GM23248 (cell line): ENCODE results near the gene KLHL12. TPM values are rescaled to one million over a fixed set of nuclear protein-coding genes. Genes with fewer than 3 reads are reported as not detected.
"Not testable (repeated sequence)": the region's sequence is repeated elsewhere in the genome, so short reads cannot be mapped to it uniquely, and the experiment has no call there.

ENCODE experiments used
- DNase-seq: peaks from one replicate; pipeline ENCODE4 v3.0.0-alpha.2; 2015
- H2AFZ ChIP-seq: fragments of 200-600 bp; sonication (generic); 2 replicates; pipeline ENCODE4 v1.6.1; 2016; ENCODE audit warnings: antibody characterized with exemption
- H3F3A ChIP-seq: fragments of 200-600 bp; sonication (generic); 2 replicates; pipeline ENCODE4 v1.6.1; 2016; ENCODE audit warnings: mild to moderate bottlenecking, antibody characterized with exemption, mixed run types; ENCODE audit not compliant: insufficient read depth
- H3K27ac ChIP-seq: fragments of 200-600 bp; sonication (generic); 2 replicates; pipeline ENCODE4 v1.5.1; 2016; ENCODE audit warnings: mild to moderate bottlenecking
- H3K27me3 ChIP-seq: fragments of 200-600 bp; sonication (generic); replicated peaks from 2 replicates; pipeline ENCODE4 v1.6.1; 2016; ENCODE audit warnings: mild to moderate bottlenecking; ENCODE audit not compliant: insufficient read depth
- H3K36me3 ChIP-seq: fragments of 200-600 bp; sonication (generic); 2 replicates; pipeline ENCODE4 v1.6.1; 2016; ENCODE audit warnings: low read depth, mild to moderate bottlenecking
- H3K4me1 ChIP-seq: fragments of 200-600 bp; sonication (generic); 2 replicates; pipeline ENCODE4 v1.6.1; 2016; ENCODE audit warnings: mild to moderate bottlenecking; ENCODE audit not compliant: insufficient read depth
- H3K4me2 ChIP-seq: fragments of 200-600 bp; sonication (generic); one replicate; pipeline ENCODE4 v1.6.1; 2016; ENCODE audit warnings: mild to moderate bottlenecking; ENCODE audit not compliant: unreplicated experiment
- H3K4me3 ChIP-seq: fragments of 200-600 bp; sonication (generic); 2 replicates; pipeline ENCODE4 v1.5.1; 2016; ENCODE audit warnings: mild to moderate bottlenecking
- H3K79me2 ChIP-seq: fragments of 200-600 bp; sonication (generic); 2 replicates; pipeline ENCODE4 v1.6.1; 2016; ENCODE audit warnings: mild to moderate bottlenecking; ENCODE audit not compliant: insufficient read depth
- H3K9ac ChIP-seq: fragments of 200-600 bp; sonication (generic); 2 replicates; pipeline ENCODE4 v1.6.1; 2016; ENCODE audit warnings: mild to moderate bottlenecking
- H3K9me2 ChIP-seq: fragments of 200-600 bp; sonication (generic); 2 replicates; pipeline ENCODE4 v1.6.1; 2016; ENCODE audit warnings: mixed run types, mild to moderate bottlenecking, moderate library complexity; ENCODE audit not compliant: insufficient read depth
- H3K9me3 ChIP-seq: fragments of 200-600 bp; sonication (generic); one replicate; pipeline ENCODE4 v1.6.1; 2017; ENCODE audit warnings: low read depth
- H4K20me1 ChIP-seq: fragments of 200-600 bp; sonication (generic); 2 replicates; pipeline ENCODE4 v1.6.0; 2016; ENCODE audit not compliant: insufficient read depth
- EZH2 ChIP-seq: fragments of 200-600 bp; sonication (generic); IDR thresholded peaks from 2 replicates; pipeline ENCODE4 v1.6.1; 2018; ENCODE audit warnings: antibody characterized with exemption, mild to moderate bottlenecking; ENCODE audit not compliant: insufficient read depth, poor library complexity, severe bottlenecking
- EZH2phosphoT487 ChIP-seq: fragments of 200-600 bp; sonication (generic); IDR thresholded peaks from 2 replicates; pipeline ENCODE4 v1.6.1; 2018; ENCODE audit warnings: antibody characterized with exemption, moderate library complexity, mild to moderate bottlenecking, low read depth; ENCODE audit not compliant: insufficient read depth
- WGBS, 2 experiments: methylation state at CpG; one replicate each; pipeline ENCODE4 v1.1.6; 2015 to 2017; ENCODE audit warnings: low lambda C conversion rate in 2 of 2, low coverage in 1 of 2; ENCODE audit errors: missing lambda C conversion rate in 2 of 2; 5-methylcytosine and 5-hydroxymethylcytosine counted together
- in situ Hi-C: fragments of 300-500 bp; cut with MboI; formaldehyde crosslinking; loops from 2 replicates; pipeline ENCODE4 v1.15.0; 2020
- polyA plus RNA-seq: library from polyadenylated mRNA; unstranded; fragments of >200 nt; fragmentation: Nextera tagmentation; extraction: Ambion mirVana; gene quantifications from 2 replicates; pipeline ENCODE4 v1.2.1, GENCODE V29; 2016
- total RNA-seq: library from RNA; depleted of rRNA; stranded (reverse); fragments of >200 nt; shearing (Covaris generic); gene quantifications from 2 replicates; pipeline ENCODE4 v1.2.3, GENCODE V29; 2014

The KLHL12 gene
- total and polyA plus RNA-seq, 2 experiments from 2014 or later = 20.8 to 22.0 TPM

DNA sequence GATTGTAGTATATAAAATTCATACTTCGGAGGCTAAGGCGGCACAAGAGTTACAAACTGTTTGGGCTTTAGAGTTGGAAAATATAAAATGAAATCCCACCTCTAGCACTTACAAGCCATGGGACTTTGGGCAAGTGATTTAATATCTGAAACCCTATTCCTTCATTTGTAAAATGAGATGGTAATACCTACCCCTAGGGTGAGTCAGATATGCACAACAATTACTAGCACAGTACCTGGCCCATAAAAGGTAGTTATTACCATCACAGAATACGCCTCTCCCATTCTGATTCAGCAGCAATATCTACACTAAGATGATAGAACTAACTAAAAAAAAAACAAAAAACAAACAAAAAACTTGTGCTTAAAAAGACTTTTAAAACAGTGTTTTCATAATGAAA lies 3.5 kb downstream of the KLHL12 start:
- H3K36me3 ChIP-seq = peaks cover 23% of the 10 kb centered on the region

DNA sequence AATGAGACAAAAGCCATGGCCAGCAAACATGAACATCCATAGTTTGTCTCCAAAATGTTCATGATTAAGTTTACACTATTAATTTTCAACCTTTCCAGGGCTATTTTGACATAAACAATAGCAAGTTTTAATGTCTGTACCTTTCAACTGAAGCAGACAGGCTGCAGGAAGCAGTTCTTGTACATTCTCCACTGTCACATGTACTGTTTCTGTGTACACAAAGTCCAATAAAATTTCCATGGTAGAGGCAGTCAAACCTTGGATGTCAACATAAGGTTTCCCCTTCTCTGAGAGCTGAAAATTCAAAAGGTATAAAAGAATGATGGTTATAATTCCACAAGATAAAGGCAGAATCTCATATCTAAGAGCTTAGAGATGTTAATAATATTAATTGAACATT lies 7.4 kb downstream of the KLHL12 start:
- Histone ChIP-seq H3K9ac (no peak overlapping the region), H3F3A (no peaks in the 10 kb centered on the region), H3K9me2 (no peaks in the 10 kb centered on the region), H2AFZ (no peak overlapping the region), H4K20me1 (no peaks in the 10 kb centered on the region; the same call in 1 of the 2 replicates), H3K27me3 (no peaks in the 10 kb centered on the region), H3K4me3 (no peak overlapping the region), H3K4me1 (no peaks in the 10 kb centered on the region), H3K79me2 (peaks cover 34% of the 10 kb centered on the region), H3K4me2 (no peak overlapping the region), H3K36me3 (peaks cover 60% of the 10 kb centered on the region), H3K9me3 (no peaks in the 10 kb centered on the region), H3K27ac (no peak overlapping the region)
- in situ Hi-C loops = no loop called here
- no peak for DNase-seq
- TF ChIP-seq EZH2phosphoT487 (no peak), EZH2 (no peak)

More for the DNA sequence above, 3.5 kb downstream of the KLHL12 start:
- no peak overlapping the region for H3K4me2 ChIP-seq
- H3K4me3 ChIP-seq = no peak overlapping the region
- TF ChIP-seq EZH2phosphoT487 (no peak), EZH2 (no peak)
- H3F3A ChIP-seq = no peaks in the 10 kb centered on the region; the same call in 1 of the 2 replicates
- 97 to 98% methylated on average over 3 of the region's 3 CpGs for whole genome bisulfite sequencing, 2 experiments
- H4K20me1 ChIP-seq = no peaks in the 10 kb centered on the region; the same call in 1 of the 2 replicates
- H3K27ac ChIP-seq = no peak overlapping the region
- no peaks in the 10 kb centered on the region for H3K9me3 ChIP-seq
- H2AFZ ChIP-seq = no peak overlapping the region
- no peaks in the 10 kb centered on the region for H3K4me1 ChIP-seq
- no peak overlapping the region for H3K9ac ChIP-seq
- no peaks in the 10 kb centered on the region for H3K27me3 ChIP-seq
- peaks cover 54% of the 10 kb centered on the region for H3K79me2 ChIP-seq
- no peak for DNase-seq
- no peaks in the 10 kb centered on the region for H3K9me2 ChIP-seq
- in situ Hi-C loops = no loop called here

DNA sequence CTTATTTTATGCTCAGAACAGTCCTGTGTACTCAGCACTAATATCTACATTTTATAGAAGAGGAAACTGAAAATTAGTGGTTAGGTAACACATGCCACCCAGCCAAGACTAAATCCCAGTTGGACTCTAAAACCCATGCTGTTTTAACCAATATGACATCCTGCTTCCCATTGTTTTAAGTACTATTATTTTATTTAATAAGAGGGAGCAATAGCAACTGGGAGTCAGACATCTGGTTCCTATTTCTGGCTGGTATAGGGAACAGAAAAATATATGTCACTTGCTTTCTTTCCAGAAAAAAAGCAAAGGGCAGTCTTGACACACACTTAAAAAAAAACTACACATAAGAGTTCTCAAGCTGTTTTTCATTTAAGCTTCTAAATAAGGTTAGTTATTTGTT lies 11.9 kb downstream of the KLHL12 start:
- no peak for TF ChIP-seq EZH2
- no peak for TF ChIP-seq EZH2phosphoT487
- Histone ChIP-seq H3K9me3 (no peaks in the 10 kb centered on the region), H4K20me1 (no peaks in the 10 kb centered on the region), H2AFZ (no peak overlapping the region), H3K27me3 (no peaks in the 10 kb centered on the region), H3K36me3 (peaks cover 74% of the 10 kb centered on the region), H3K9me2 (no peaks in the 10 kb centered on the region), H3F3A (no peaks in the 10 kb centered on the region), H3K4me2 (no peak overlapping the region), H3K79me2 (no peaks in the 10 kb centered on the region), H3K4me3 (no peak overlapping the region), H3K27ac (no peak overlapping the region), H3K4me1 (no peaks in the 10 kb centered on the region), H3K9ac (no peak overlapping the region)
- DNase-seq = no peak
- in situ Hi-C loops = no loop called here

DNA sequence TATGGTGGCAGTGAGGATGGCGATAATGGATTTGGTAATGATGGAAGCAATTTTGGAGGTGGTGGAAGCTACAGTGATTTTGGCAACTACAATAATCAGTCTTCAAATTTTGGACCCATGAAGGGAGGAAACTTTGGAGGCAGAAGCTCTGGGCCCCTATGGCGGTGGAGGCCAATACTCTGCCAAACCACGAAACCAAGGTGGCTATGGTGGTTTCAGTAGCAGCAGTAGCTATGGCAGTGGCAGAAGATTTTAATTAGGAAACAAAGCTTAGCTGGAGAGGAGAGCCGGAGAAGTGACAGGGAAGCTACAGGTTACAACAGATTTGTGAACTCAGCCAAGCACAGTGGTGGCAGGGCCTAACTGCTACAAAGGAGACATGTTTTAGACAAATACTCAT lies 14.6 kb downstream of the KLHL12 start:
- H2AFZ ChIP-seq = not testable (repeated sequence)
- WGBS, 2 experiments = 96 to 100% methylated on average over 4 of the region's 4 CpGs

DNA sequence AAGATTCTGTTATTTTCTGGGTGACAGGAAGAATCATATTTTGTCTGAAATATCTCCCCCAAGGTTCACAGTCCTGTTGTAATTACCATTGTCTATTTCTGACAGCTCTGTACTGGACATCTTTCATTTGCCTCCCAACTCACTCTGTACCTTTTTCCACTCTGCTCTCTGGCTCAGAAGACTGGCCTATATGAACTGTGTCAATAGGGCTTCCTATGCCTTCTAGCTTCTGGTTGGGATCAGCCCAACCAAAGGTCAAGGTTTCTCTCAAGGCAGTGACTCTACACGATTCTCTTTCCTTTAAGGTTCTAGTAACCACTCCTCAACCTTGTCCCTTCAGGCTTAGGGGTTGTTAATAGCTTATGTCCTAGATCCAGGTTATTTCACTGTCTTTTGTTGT lies 17.5 kb downstream of the KLHL12 start:
- in situ Hi-C loops = no loop called here
- H3K9me3 ChIP-seq = no peaks in the 10 kb centered on the region
- no peaks in the 10 kb centered on the region for H3F3A ChIP-seq
- no peaks in the 10 kb centered on the region for H3K4me1 ChIP-seq
- TF ChIP-seq EZH2phosphoT487 = no peak
- no peak for TF ChIP-seq EZH2
- no peak overlapping the region for H3K4me3 ChIP-seq
- no peaks in the 10 kb centered on the region for H4K20me1 ChIP-seq
- H3K9ac ChIP-seq = no peak overlapping the region
- no peaks in the 10 kb centered on the region for H3K9me2 ChIP-seq
- H2AFZ ChIP-seq = no peak overlapping the region
- no peak overlapping the region for H3K4me2 ChIP-seq
- peaks cover 59% of the 10 kb centered on the region for H3K36me3 ChIP-seq
- DNase-seq = no peak
- no peak overlapping the region for H3K27ac ChIP-seq
- WGBS, 2 experiments = 96 to 100% methylated on average over 1 of the region's 1 CpG
- H3K27me3 ChIP-seq = no peaks in the 10 kb centered on the region
- H3K79me2 ChIP-seq = no peaks in the 10 kb centered on the region

More for the DNA sequence above, 14.6 kb downstream of the KLHL12 start:
- H3K4me1 ChIP-seq, DNase-seq, H3K9me3 ChIP-seq, H3F3A ChIP-seq, H3K4me2 ChIP-seq, H3K27me3 ChIP-seq, H3K79me2 ChIP-seq, H4K20me1 ChIP-seq, H3K9me2 ChIP-seq, H3K27ac ChIP-seq, H3K4me3 ChIP-seq, H3K9ac ChIP-seq, in situ Hi-C loops: not testable (repeated sequence)
- peaks cover 78% of the 10 kb centered on the region for H3K36me3 ChIP-seq
